ENCODE measurements around the gene TNFRSF6B. TPM values are rescaled to one million over a fixed set of nuclear protein-coding genes. Genes with fewer than 3 reads are reported as not detected.

Gene TNFRSF6B
- polyA plus RNA-seq, 2 of the 4 experiments (the other 2 are of a cell fraction) = 0.22 to 0.66 TPM

- no peak for DNase-seq (ENCODE audit: low read depth in 1 of 2, low spot score in 1 of 2)
- Histone ChIP-seq H3K4me3 (no peak overlapping the region), H3K4me1 (peaks cover 33% of the 10 kb centered on the region), H3K4me2 (no peak overlapping the region), H3K27ac (peak overlapping the region; percentile 16 to 94; a peak in 3 of 6 replicates), H3K9me3 (no peaks in the 10 kb centered on the region)
- ATAC-seq = peak in 1 of 2 experiments; percentile 4; a peak in 2 of 6 replicates
- 90% methylated on average over 4 of the region's 7 CpGs for WGBS (ENCODE audit: missing lambda C conversion rate)
- FAIRE-seq = no peak
- CTCF ChIA-PET = interaction anchor here (0.9 to 2.4 kb wide), 5 partner anchors 8 to 160 kb away, joined by 3 to 6 read pairs (median 3); partner anchors contain the start of genes PTK6 and SLC2A4RG
- TF ChIP-seq PBX3 (IDR thresholded peaks at IDR 0.05) = 0 out of 2 replicates have a peak, but pooled peaks have one; percentile 29
- TF ChIP-seq RAD21 (conservative IDR thresholded peaks at IDR 0.05 in 1 of 2, IDR thresholded peaks at IDR 0.05 in 1 of 2) = no peak
- POLR2A ChIA-PET = interaction anchor here (3.0 kb wide), 1 partner anchor 10 kb away, joined by 38 read pairs; the partner anchor contains the start of genes ARFRP1 and ZGPAT
Measured at GRCh38 chr20:63697357-63697867, 960 bp downstream of the TNFRSF6B start.

- no peaks in the 10 kb centered on the region for H3K9me3 ChIP-seq
- H3K4me1 ChIP-seq = peaks cover 33% of the 10 kb centered on the region
- peak overlapping the region; percentile 82 for H3K4me2 ChIP-seq
- H3K27ac ChIP-seq = peak overlapping the region; percentile 88 to 94
- 94% methylated on average over 33 of the region's 40 CpGs for WGBS (ENCODE audit: missing lambda C conversion rate)
- CTCF ChIA-PET = interaction anchor here (0.8 to 2.4 kb wide), 7 partner anchors 8 to 276 kb away, joined by 3 to 6 read pairs (median 4); partner anchors contain the start of genes ARFRP1, PTK6, SLC2A4RG and ZGPAT
- POLR2A ChIA-PET = interaction anchor here (1.2 to 3.0 kb wide), 3 partner anchors 10 to 43 kb away, joined by 3 to 38 read pairs (median 9); partner anchors contain the start of genes ARFRP1 and ZGPAT
- no peak for ATAC-seq
- TF ChIP-seq RNF2 (IDR thresholded peaks at IDR 0.05; ENCODE audit: borderline replicate concordance, low read depth) (no peak), HES2 (IDR thresholded peaks at IDR 0.05) (no peak), FOSL2 (IDR thresholded peaks at IDR 0.05) (no peak), FOSL2 (CRISPR knock-in tag; IDR thresholded peaks at IDR 0.05) (no peak), POLR2AphosphoS2 (conservative IDR thresholded peaks at IDR 0.05; ENCODE audit: low read length) (peak; percentile 49; the same call in 1 of the 2 replicates), REST (IDR thresholded peaks at IDR 0.05) (no peak), GATA3 (IDR thresholded peaks at IDR 0.05; ENCODE audit: borderline replicate concordance) (no peak), ESRRA (IDR thresholded peaks at IDR 0.05; ENCODE audit: borderline replicate concordance, low read length) (no peak), RAD21 (conservative IDR thresholded peaks at IDR 0.05 in 1 of 2, IDR thresholded peaks at IDR 0.05 in 1 of 2) (no peak)
- FAIRE-seq = no peak
- no peak for DNase-seq (ENCODE audit: low read depth in 1 of 2, low spot score in 1 of 2)
- H3K4me3 ChIP-seq = no peak overlapping the region
Measured at GRCh38 chr20:63697868-63698545, 1.6 kb downstream of the TNFRSF6B start.

GRCh38 chr20:63698739-63699465 lies 2.5 kb downstream of the TNFRSF6B start:
- peak overlapping the region; percentile 82 for H3K4me2 ChIP-seq
- H3K27ac ChIP-seq = peak overlapping the region; percentile 88 to 94
- 0 out of 3 replicates have a peak overlapping the region, but pooled peaks have one; percentile 6 for H3K4me3 ChIP-seq
- FAIRE-seq (no peak), DNase-seq (ENCODE audit: low read depth in 1 of 2, low spot score in 1 of 2) (peak; percentile 83), ATAC-seq (peak; percentile 74)
- ChIA-PET POLR2A (interaction anchor here (0.7 to 3.0 kb wide), 6 partner anchors 9 to 166 kb away, joined by 3 to 38 read pairs (median 4); partner anchors contain the start of genes ARFRP1, TPD52L2 and ZGPAT), CTCF (interaction anchor here (0.8 to 2.4 kb wide), 8 partner anchors 9 to 275 kb away, joined by 3 to 6 read pairs (median 3); partner anchors contain the start of genes ARFRP1, LIME1, PTK6 and SLC2A4RG)
- 3% methylated on average over 5 of the region's 19 CpGs for WGBS (ENCODE audit: missing lambda C conversion rate)
- peaks cover 33% of the 10 kb centered on the region for H3K4me1 ChIP-seq
- no peaks in the 10 kb centered on the region for H3K9me3 ChIP-seq
- no peak for TF ChIP-seq MAZ (IDR thresholded peaks at IDR 0.05; ENCODE audit: borderline replicate concordance, low read depth, low read length)
- no peak for TF ChIP-seq CBX2 (IDR thresholded peaks at IDR 0.05; ENCODE audit: borderline replicate concordance, low read depth)
- TF ChIP-seq CEBPB (IDR thresholded peaks at IDR 0.05) = no peak
- no peak for TF ChIP-seq HEYL (CRISPR knock-in tag; IDR thresholded peaks at IDR 0.05)
- TF ChIP-seq ELK1 (IDR thresholded peaks at IDR 0.05; ENCODE audit: low read depth, low read length) = no peak
- peak; percentile 70 for TF ChIP-seq FOSL2 (IDR thresholded peaks at IDR 0.05)
- TF ChIP-seq FOSL2 (CRISPR knock-in tag; IDR thresholded peaks at IDR 0.05) = peak; percentile 97
- peak; percentile 38 for TF ChIP-seq CHD2 (IDR thresholded peaks at IDR 0.05; ENCODE audit: low read length, partially characterized antibody)
- TF ChIP-seq NPAS2 (CRISPR knock-in tag; IDR thresholded peaks at IDR 0.05; ENCODE audit: borderline replicate concordance) = no peak
- no peak for TF ChIP-seq TP53 (CRISPR knock-in tag; IDR thresholded peaks at IDR 0.05)
- TF ChIP-seq SREBF2 (IDR thresholded peaks at IDR 0.05) = no peak
- TF ChIP-seq MYC (IDR thresholded peaks at IDR 0.05; ENCODE audit: borderline replicate concordance, low read length) = peak; percentile 46; the same call in 1 of the 2 replicates
- TF ChIP-seq TFCP2L1 (CRISPR knock-in tag; IDR thresholded peaks at IDR 0.05) = no peak
- TF ChIP-seq POLR2AphosphoS2 (conservative IDR thresholded peaks at IDR 0.05; ENCODE audit: low read length) = no peak; the same call in none of the 2 replicates
